Measurements from ENCODE around the gene SEMA3C.

DNA sequence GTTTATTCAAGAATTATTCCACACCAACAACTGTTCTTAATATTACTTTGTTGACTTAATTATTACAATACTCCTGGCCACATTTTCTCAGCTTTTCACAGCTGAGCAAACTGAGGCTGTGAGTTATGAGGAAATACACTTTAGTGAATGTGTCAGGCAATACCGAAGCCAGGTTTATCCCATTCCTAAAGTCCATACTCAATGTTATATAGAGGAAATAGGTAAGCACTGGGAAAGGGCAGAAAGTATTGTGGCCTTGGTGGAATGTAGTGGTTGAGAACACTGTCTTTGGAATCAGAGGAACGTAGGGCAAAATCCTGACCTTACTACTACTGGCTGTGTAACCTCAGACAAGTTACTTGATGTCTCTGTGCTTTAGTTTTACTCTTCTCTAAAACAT is 169.6 kb downstream of the SEMA3C start:
- TF ChIP-seq, protein P1, sequence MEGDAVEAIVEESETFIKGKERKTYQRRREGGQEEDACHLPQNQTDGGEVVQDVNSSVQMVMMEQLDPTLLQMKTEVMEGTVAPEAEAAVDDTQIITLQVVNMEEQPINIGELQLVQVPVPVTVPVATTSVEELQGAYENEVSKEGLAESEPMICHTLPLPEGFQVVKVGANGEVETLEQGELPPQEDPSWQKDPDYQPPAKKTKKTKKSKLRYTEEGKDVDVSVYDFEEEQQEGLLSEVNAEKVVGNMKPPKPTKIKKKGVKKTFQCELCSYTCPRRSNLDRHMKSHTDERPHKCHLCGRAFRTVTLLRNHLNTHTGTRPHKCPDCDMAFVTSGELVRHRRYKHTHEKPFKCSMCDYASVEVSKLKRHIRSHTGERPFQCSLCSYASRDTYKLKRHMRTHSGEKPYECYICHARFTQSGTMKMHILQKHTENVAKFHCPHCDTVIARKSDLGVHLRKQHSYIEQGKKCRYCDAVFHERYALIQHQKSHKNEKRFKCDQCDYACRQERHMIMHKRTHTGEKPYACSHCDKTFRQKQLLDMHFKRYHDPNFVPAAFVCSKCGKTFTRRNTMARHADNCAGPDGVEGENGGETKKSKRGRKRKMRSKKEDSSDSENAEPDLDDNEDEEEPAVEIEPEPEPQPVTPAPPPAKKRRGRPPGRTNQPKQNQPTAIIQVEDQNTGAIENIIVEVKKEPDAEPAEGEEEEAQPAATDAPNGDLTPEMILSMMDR (IDR thresholded peaks at IDR 0.05; ENCODE audit: low read depth, low read length, poor library complexity, severe bottlenecking): no peak
- no peak for TF ChIP-seq EZH2phosphoT487 (IDR thresholded peaks at IDR 0.05; ENCODE audit: borderline replicate concordance, low read length)

Measured in DOHH2 (cell line).